HG03354 (cell line): Measurements from ENCODE around the gene CMTM5.

ENCODE experiments used
- ATAC-seq: cut with Tn5 transposase; IDR thresholded peaks from one replicate; pipeline ENCODE4 v1.9.1; 2021; ENCODE audit warnings: mild to moderate bottlenecking; ENCODE audit not compliant: unreplicated experiment, poor library complexity, severe bottlenecking

CMTM5 gene, protein sequence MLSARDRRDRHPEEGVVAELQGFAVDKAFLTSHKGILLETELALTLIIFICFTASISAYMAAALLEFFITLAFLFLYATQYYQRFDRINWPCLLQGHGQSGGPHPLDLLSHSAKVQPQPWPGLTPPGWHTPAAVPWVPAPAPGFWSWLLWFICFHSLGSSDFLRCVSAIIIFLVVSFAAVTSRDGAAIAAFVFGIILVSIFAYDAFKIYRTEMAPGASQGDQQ

DNA sequence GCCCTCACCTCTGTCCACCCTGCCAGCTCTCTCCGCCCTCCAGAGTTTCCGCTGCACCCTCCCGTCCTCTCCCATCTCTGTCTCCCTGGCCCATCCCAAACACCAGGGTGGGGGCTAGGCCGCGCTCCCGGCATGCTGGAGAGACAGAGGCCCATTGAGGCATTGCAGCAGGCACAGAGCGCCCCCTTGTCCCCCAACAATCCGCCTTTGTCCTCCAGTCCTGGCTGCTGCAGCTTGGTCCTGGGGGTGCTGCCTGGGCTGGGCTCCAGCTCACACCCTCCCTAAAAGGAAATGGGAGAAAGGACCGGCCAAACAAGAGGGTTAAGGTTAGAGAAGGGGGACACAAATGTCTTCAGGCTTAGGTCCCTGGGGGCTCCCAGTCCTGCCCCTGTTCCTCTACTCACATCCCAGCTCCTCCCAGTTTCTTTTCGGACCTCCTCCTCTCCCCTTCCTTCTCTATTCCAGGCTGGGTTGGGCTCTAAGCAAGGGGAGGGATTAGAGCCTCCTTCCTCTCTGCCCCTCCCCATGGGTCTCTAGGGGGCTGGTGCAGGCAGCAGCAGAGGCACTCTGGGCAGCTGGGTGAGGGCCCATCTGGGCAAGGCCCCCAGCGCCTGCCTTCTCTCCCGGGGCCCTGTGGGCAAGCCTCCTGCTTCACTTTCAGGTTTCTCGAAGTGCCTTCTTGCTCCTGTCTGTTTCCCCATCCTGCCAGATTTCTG lies at the start of gene CMTM5:
CMTM5 (plus strand) TSS at position 565 of the 716 bp plus-strand sequence. CDS start 206 bp downstream, outside the sequence.
- no peak for ATAC-seq

DNA sequence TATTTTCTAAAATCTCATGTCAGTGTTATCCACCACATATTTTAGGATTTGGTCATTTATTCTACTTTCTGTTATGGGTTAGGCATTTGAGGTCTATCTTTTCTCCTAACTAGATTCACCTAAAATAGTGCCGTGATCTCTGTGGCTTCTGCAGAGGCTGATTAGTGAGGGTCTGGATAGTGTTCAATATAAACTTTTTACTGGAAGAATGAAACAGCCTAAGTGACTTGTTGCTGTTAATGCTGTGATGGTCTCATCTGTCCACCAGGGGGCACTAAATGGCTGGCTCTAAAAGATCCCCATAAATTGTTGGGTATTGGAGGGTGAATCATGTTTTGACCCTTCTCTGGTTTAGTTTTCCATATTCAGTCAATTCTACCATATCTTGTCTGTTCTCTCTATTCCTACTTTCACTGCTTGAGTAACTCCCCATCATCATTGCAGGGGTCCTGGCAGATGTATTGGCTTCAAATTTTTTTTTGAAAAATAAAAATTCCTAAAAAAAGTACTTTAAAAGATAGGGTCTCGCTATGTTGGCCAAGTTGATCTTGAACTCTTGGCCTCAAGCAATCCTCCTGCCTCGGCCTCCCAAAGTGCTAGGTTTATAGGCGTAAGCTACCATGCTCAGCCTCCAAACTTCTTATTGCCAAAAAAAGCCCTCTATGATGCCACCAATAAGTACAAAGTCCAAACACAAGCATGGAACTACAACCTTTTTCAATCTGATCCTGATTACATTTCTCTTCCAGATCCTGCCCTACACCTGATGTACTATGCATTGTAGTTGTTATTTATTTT lies 48.7 kb upstream of the CMTM5 start:
- ATAC-seq, result no peak

DNA sequence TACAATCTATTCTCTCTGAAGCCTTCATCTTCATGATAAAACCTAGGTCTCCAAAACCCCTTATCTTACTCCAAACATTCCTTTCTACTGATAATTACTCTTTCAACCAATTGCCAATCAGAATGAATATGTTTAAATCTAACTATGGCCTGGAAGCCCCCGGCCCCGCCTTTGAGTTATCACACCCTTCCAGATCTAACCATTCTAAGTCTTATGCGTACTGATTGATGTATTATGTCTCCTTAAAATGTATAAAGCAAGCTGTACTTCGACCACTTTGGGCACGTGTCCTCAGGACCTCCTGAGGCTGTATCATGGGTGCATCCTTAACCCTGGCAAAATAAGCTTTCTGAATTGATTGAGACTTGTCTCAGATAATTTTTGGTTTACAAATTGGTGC lies 41.2 kb upstream of the CMTM5 start:
- no peak for ATAC-seq

DNA sequence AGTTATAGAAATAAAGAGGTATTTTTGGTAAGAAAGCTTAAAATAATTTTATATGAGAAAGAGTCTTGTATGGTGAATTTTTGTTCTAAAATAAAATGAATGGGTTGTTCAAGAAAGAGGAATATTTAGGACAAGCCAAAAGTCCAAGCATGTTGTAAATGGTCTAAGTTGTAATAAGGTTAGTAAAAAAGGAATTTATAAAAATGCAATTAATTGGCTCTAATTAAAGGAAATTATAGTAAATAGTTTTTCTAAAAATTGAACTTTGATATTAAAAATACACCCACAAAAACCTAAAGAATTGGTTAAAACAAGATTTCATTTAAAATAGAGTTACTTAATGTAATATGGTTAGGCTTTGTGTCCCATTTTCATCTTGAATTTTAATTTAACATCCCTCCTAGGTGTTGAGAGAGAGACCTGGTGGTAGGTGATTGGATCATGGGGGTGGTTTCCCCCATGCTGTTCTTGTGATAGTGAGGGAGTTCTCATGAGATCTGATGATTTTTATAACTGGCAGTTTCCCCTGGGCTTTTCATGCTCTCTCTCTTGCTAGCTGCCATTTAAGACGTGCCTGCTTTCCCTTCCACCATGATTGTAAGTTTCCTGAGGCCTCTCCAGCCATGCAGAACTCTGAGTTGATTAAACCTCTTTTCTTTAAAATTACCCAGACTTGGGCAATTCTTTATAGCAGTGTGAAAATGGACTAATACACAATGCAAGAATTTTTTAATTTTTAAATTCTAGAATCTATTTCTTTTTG lies 37.2 kb upstream of the CMTM5 start:
- ATAC-seq, result no peak

DNA sequence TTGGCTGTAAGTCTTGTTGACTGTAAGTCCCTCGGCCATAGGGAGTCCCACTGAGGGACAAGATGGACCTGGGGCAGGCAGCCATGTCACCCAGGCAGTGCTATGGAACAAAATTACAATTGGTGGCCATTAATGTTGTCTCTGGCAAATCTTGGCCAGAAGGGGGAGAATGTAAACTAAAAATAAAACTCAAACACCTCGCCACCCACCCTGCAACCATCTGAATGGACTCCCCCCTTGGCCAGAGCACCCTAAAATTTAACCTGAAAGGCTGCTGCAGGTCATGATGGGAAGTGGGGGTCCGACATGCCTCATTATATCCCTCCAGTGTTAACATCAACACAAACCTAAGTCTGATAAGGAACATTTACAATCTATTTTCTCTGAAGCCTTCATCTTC lies 32.4 kb upstream of the CMTM5 start:
- no peak for ATAC-seq

DNA sequence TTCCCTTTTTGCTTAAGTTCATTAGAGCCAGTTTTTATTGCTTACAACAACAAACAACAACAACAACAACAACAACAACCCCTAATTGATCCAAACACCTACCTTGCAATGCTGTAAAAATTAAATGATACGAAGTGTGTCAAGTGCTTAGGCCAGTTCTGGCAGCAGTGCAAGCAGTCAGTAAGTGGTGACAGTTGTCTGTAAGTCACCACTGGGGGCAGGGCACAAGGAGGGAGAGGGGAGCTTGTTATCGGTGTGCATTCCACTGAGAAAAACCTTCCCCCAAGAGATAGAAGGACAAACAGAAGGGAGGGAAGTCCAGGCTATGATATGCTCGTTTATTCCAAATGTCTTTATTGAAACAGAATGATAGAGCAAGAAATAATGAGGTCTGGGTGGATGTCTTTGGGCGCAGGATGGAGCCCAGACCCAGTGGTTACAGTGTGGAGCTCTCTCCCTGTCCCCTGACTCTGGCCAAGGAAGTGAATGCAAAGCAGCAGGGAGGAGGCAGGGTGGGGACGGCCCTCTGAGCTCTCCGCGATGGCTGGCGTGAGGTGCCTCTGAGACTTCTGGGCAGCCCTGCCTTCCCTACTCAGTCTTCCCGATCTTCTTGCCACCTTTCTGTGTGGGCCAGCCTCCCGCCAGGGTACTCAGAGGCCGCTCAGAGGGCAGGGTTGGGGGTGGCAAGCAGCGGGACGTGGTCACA lies 30.7 kb upstream of the CMTM5 start:
- ATAC-seq, result no peak

DNA sequence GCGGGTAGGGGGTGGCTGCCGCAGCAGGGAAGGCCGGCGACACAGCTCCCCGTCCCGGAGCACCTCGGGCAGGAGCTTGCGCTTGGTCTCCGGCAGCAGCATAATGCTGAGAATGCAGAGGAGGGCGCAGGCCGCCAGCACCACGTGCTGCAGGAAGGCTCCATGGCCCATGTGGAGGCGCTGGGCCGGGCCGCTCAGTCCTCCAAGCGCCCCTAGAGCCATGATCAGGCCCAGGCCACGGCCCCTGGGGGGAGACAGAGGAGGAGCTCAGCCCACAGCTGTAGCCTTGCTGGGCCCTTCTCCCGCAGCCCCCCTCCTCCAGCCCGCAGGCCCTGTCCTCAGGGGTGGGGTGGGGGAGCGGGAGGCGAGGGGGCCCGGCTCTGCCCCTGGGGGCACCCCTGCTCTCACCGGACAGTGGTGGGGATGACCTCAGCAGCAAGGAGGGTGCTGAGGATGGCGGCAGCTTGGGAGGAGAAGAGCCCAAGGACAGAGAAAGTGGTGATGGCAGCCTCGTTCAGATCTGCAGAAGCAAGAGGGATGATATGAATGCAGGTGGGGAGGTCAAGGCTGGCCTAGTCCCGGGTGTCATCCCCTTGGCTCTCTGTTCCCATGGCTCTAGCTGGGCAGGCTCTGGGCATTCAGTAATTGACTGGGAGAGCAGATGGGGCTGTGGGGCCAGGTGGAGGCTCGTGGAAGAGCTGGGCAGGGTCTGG lies 30.0 kb upstream of the CMTM5 start:
- ATAC-seq, result no peak

DNA sequence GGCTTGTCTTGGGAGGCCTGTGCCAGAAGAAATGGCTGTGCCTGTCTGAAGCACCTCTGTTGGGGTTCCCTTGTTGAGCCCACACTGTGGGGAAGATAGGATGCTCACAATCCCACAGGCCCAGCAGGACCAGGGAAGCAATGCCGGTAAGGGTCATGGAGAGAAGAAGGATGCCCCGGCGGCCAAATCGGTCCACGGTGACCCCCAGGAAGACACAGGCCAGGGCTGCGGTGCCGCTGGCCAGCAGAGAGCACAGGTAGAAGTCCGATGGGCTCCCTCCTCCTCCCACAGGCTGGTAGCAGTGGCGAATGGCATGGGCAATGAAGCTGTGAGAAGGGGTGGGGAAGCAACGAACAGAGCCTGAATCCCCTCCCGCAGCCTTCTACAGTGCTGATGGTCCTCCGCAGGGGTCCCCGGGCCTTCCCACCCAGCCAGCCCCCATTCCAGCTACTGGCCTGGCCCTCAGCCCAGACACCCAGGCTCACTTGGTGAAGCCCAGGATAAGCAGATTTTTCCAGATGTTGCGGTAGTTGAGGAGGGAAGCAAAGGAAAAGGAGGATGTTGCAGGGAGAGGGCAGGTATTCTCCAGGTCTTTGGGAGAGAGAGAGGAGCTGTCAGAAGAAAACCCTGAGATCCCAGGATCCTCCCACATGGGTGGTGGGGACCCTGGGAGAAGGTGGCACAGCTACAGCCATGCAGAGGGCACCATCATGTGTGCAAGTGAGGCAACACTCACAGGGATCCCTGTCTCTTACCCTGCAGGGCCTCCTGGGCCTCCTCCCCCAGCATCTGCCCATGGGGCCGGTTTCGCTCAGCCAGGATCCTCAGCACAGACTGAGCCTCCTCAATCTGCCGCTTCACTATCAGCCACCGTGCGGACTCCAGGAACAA lies 29.2 kb upstream of the CMTM5 start:
- no peak for ATAC-seq

DNA sequence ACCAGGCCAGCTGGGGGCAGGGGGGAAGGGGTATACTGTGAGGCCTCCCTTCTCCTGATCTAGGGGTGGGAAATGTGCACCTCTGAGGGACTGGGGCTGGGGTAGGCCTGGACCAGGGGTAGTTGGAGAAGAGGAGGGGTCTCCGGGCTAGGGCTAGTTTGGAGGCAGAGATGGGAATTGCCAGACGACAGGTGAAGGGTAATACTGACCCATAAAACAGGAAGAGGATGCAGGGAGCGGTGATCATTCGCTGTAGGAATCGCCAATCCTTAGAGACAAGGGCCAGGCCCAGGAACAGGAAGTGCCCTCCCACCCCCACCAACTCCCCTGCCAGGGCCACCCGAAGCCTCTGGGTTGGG lies 28.6 kb upstream of the CMTM5 start:
- no peak for ATAC-seq

DNA sequence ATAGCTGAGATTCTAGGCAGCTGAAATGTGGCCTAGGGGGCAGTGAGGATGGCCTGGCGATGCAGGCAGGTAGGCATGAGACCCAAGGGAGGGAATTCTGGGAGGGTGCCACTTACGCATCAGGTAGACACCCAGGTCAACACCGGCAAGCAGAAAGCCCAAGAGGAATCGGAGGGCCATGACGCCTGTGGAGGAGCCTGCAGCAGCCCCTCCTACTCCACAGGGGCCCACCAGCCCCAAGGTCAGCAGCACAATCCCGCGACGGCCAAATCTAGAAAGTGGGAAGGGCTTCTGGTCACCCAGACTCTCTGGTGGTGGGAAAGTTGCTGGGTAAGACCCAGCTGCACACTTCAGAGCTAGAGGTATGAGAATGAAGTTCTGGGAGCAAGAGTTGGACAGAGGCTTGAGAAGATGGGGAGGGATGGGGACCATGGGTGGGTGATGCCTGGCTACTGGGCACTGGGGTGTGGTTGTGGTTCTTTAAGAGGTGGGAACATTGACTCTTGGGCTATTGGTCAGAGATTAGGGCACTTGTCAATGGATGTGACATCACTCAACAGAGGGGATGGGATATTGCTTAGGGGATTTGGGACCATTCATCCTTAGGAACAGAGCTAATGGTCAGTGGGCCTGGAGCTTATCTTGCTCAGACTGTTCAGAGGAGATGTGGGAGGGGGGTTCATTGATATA lies 27.5 kb upstream of the CMTM5 start:
- no peak for ATAC-seq

DNA sequence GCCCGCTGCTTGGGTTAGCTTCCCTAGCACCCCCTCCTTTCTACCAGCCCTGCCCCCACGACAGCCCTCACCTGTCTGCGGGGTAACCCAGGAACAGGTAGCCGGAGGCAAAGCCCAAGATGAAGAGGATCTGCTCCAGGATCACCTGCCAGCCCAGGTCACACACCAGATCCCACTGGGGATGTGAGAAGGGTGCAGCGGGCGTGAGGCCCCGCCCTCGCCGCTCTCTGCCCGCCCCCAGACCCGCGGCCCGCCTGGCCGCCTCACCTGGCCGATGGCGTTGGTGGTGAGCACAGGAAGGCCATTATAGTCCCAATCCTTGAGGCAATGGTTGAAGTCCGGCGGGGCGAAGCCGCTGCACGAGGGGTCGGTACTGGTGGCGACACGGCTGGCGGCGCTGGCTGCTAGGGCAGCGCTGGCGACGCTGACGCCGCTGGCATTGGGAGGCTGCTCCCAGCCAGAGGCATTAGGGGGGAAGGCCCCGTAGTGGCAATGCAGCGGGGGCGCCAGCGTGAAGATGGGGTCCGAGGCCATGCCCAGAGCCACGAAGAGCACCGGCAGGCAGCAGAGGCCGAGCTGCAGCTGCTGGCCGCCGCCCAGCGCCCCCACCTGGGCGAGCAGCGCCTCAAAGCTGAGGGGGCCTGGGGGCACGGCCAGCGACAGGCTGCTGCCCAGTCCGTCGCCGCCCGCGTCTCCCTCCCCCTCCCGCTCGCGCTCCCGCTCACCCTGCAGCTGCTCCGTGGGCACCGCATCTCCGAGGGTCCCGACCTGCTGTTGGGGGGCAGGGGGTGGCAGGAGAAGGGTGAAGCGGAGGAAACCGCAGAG lies 25.0 kb upstream of the CMTM5 start:
- no peak for ATAC-seq

DNA sequence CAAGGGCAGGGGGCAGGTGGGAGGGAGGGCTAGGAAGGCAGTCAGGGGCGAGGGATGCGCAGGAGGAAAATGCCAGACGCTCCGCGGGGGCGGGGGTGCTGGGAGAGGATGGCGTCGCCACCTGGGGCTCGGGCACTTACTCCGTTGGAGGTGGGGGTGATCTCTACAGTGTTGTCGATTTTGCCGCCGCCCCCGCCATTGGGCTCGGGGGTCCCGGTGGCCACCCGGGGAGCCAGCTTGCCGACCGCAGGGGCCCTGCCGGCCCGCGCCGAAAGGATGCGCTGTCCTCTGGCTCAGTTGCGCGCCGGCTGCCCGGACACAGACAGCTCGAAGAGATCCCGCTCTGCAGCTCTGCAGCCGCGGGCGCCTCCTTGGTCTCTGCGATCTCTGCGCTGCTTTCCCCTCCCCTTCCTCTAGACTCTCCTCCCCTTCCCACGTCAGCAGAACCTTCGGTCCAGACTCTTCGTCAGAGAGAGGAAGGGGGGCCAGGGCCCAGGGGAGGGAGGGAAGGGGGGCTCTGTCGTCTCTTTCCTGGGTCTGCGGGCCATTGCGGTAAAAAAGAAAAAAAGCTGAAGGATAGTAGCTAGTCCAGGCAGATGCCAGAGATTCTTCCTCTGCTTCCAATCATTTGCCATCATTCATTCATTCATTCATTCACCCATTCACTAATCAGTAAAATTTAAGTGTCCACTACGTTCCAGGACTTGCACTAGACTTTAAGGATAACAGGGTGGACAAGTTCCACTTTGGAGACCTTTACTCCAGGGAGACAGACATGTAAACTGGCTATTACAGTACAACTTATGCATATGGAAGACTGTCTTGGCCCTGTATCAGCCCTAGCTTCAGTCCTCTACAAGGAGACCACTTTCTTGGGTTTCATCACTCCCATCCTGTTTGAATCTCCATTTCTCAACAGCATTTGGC lies 24.1 kb upstream of the CMTM5 start, which contains the start of gene SLC22A17:
SLC22A17 (minus strand) TSS at position 382 of the 927 bp plus-strand sequence.
- no peak for ATAC-seq

DNA sequence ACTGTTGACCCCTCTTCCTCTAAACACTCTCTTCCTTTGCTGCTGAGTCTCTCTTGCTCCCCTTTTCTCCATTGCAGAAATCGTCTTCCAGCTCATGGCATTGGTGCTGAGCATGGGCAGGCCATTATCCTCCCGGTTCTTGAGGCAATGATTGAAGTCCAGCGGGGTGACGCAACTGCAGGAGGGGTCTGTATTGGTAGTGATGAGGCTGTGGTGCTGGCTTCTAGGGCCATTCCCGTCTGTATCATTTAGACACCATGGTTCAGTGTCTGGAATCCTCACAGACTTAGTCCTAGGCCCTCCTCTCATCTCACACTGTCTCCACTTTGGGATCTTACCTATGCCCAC lies 23.4 kb upstream of the CMTM5 start:
- no peak for ATAC-seq

DNA sequence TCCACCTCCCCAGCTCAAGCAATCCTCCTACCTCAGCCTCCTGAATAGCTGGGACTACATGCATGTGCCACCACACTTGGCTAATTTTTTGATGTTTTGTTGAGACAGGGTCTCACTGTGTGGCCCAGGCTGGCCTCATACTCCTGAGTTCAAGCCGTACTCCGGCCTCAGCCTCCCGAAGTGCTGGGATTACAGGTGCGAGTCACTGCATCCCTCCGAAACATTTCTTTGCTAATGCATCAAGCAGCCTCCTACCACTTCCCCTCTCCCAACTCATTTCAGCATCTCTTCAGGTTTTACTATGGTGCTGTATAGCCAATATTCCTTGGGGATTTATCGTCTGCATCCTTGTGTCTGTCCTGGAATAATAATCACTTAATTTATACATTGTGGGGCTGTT lies 21.9 kb upstream of the CMTM5 start:
- ATAC-seq, result no peak

DNA sequence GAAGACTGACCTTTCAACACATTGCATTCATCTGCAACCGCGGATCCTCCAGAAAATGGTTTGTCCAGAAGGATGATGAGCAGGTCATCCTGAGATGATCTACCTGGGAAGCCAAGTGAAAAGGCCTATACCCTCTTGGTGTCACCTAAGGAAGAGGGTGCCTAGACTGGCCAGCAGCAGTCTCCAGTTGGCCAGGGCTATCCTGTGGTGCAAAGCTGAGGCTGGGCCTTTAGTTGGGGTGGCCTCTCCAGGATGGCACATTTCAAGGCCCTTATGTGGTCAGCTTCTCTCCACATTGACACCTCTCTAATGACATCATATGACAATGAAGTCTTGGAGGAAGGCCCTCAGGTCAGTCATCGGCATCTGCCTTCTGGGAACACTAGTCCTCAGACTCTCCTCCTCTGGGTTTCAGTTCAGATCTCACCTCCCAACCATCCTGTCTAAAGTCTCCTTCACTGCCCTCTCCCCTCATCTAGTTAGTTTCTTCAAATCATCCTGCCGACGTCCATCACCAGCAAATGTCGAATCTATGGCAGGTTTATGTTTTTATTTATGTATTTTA lies 20.9 kb upstream of the CMTM5 start:
- no peak for ATAC-seq
